ENCODE data around the gene TAF4.

TAF4 gene

DNA sequence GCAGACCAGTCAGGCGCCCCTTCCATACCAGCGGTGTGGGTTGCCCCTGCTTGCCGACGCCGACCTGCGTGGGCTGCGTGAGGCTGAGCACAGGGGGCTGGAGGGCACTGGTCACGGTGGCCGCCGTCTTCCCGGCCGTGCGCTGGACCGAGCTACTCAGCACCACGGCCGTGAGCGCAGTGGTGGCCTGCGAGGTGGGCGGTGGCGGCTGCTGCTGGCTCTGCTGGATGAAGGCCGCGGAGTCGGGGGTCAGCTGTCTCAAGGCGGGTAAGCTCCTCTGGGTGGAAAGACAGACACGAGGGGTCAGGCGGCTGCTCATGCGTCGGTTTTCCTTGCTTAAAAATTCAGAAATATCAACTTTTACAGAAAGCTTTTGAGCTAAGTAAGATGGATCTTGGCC, 59.2 kb downstream of the TAF4 start:
- no peak for ATAC-seq
- TF ChIP-seq PPARA (CRISPR knock-in tag; IDR thresholded peaks at IDR 0.05; ENCODE audit: borderline replicate concordance) (no peak), TSHZ2 (CRISPR knock-in tag; IDR thresholded peaks at IDR 0.05) (no peak), ISL1 (CRISPR knock-in tag; IDR thresholded peaks at IDR 0.05) (no peak), ESRRG (CRISPR knock-in tag; IDR thresholded peaks at IDR 0.05) (no peak), BACH2 (CRISPR knock-in tag; IDR thresholded peaks at IDR 0.05; ENCODE audit: borderline replicate concordance) (no peak), TCF4 (CRISPR knock-in tag; IDR thresholded peaks at IDR 0.05; ENCODE audit: borderline replicate concordance) (no peak), ARNTL (CRISPR knock-in tag; IDR thresholded peaks at IDR 0.05; ENCODE audit: borderline replicate concordance, low read depth) (no peak), RARB (CRISPR knock-in tag; IDR thresholded peaks at IDR 0.05) (no peak), CSDC2 (CRISPR knock-in tag; IDR thresholded peaks at IDR 0.05) (no peak), OSR1 (CRISPR knock-in tag; IDR thresholded peaks at IDR 0.05) (no peak), ZNF70 (CRISPR knock-in tag; IDR thresholded peaks at IDR 0.05) (no peak), GLIS3 (CRISPR knock-in tag; IDR thresholded peaks at IDR 0.05) (no peak), ZC3H10 (CRISPR knock-in tag; IDR thresholded peaks at IDR 0.05) (no peak), ZNF565 (CRISPR knock-in tag; conservative IDR thresholded peaks at IDR 0.05; ENCODE audit: low read depth) (no peak), CREB5 (CRISPR knock-in tag; IDR thresholded peaks at IDR 0.05; ENCODE audit: low read depth) (no peak), ZNF8 (CRISPR knock-in tag; IDR thresholded peaks at IDR 0.05) (no peak), SNAI2 (CRISPR knock-in tag; IDR thresholded peaks at IDR 0.05) (no peak), ZFP3 (CRISPR knock-in tag; IDR thresholded peaks at IDR 0.05) (no peak)
- TF ChIP-seq, protein P1, sequence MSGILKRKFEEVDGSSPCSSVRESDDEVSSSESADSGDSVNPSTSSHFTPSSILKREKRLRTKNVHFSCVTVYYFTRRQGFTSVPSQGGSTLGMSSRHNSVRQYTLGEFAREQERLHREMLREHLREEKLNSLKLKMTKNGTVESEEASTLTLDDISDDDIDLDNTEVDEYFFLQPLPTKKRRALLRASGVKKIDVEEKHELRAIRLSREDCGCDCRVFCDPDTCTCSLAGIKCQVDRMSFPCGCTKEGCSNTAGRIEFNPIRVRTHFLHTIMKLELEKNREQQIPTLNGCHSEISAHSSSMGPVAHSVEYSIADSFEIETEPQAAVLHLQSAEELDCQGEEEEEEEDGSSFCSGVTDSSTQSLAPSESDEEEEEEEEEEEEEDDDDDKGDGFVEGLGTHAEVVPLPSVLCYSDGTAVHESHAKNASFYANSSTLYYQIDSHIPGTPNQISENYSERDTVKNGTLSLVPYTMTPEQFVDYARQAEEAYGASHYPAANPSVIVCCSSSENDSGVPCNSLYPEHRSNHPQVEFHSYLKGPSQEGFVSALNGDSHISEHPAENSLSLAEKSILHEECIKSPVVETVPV (CRISPR knock-in tag; IDR thresholded peaks at IDR 0.05): no peak
- TF ChIP-seq, protein P2, sequence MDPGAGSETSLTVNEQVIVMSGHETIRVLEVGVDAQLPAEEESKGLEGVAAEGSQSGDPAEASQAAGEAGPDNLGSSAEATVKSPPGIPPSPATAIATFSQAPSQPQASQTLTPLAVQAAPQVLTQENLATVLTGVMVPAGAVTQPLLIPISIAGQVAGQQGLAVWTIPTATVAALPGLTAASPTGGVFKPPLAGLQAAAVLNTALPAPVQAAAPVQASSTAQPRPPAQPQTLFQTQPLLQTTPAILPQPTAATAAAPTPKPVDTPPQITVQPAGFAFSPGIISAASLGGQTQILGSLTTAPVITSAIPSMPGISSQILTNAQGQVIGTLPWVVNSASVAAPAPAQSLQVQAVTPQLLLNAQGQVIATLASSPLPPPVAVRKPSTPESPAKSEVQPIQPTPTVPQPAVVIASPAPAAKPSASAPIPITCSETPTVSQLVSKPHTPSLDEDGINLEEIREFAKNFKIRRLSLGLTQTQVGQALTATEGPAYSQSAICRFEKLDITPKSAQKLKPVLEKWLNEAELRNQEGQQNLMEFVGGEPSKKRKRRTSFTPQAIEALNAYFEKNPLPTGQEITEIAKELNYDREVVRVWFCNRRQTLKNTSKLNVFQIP (CRISPR knock-in tag; IDR thresholded peaks at IDR 0.05; ENCODE audit: borderline replicate concordance, low read depth): no peak

GRCh38 chr20:62004614-62005013, 61.1 kb downstream of the TAF4 start:
- TF ChIP-seq OSR1 (CRISPR knock-in tag; IDR thresholded peaks at IDR 0.05) (no peak), ISL1 (CRISPR knock-in tag; IDR thresholded peaks at IDR 0.05) (no peak), ZC3H10 (CRISPR knock-in tag; IDR thresholded peaks at IDR 0.05) (no peak), ESRRG (CRISPR knock-in tag; IDR thresholded peaks at IDR 0.05) (no peak), ARNTL (CRISPR knock-in tag; IDR thresholded peaks at IDR 0.05; ENCODE audit: borderline replicate concordance, low read depth) (no peak), ZNF565 (CRISPR knock-in tag; conservative IDR thresholded peaks at IDR 0.05; ENCODE audit: low read depth) (no peak), BACH2 (CRISPR knock-in tag; IDR thresholded peaks at IDR 0.05; ENCODE audit: borderline replicate concordance) (no peak), ZFP30 (CRISPR knock-in tag; IDR thresholded peaks at IDR 0.05) (no peak), ZNF8 (CRISPR knock-in tag; IDR thresholded peaks at IDR 0.05) (no peak), RARB (CRISPR knock-in tag; IDR thresholded peaks at IDR 0.05) (no peak), TOX (CRISPR knock-in tag; IDR thresholded peaks at IDR 0.05; ENCODE audit: borderline replicate concordance) (no peak), SNAI2 (CRISPR knock-in tag; IDR thresholded peaks at IDR 0.05) (no peak), CSDC2 (CRISPR knock-in tag; IDR thresholded peaks at IDR 0.05) (no peak), PPARA (CRISPR knock-in tag; IDR thresholded peaks at IDR 0.05; ENCODE audit: borderline replicate concordance) (no peak), TCF4 (CRISPR knock-in tag; IDR thresholded peaks at IDR 0.05; ENCODE audit: borderline replicate concordance) (no peak), ZFP3 (CRISPR knock-in tag; IDR thresholded peaks at IDR 0.05) (no peak)
- TF ChIP-seq, protein P1 (CRISPR knock-in tag; IDR thresholded peaks at IDR 0.05): no peak
- TF ChIP-seq, protein P2 (CRISPR knock-in tag; IDR thresholded peaks at IDR 0.05; ENCODE audit: borderline replicate concordance, low read depth): no peak
- TF ChIP-seq, protein P3, sequence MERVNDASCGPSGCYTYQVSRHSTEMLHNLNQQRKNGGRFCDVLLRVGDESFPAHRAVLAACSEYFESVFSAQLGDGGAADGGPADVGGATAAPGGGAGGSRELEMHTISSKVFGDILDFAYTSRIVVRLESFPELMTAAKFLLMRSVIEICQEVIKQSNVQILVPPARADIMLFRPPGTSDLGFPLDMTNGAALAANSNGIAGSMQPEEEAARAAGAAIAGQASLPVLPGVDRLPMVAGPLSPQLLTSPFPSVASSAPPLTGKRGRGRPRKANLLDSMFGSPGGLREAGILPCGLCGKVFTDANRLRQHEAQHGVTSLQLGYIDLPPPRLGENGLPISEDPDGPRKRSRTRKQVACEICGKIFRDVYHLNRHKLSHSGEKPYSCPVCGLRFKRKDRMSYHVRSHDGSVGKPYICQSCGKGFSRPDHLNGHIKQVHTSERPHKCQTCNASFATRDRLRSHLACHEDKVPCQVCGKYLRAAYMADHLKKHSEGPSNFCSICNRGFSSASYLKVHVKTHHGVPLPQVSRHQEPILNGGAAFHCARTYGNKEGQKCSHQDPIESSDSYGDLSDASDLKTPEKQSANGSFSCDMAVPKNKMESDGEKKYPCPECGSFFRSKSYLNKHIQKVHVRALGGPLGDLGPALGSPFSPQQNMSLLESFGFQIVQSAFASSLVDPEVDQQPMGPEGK (CRISPR knock-in tag; IDR thresholded peaks at IDR 0.05; ENCODE audit: borderline replicate concordance): no peak
- no peak for ATAC-seq
